Spleen (tissue), 11 donors: ENCODE data around the gene PNMA6F. TPM values are rescaled to one million over a fixed set of nuclear protein-coding genes. Genes with fewer than 3 reads are reported as not detected.

Experiments used
- DNase-seq: peaks from one replicate; pipeline ENCODE4 v3.0.0-alpha.2; 2020
- H3K27ac ChIP-seq, 8 donors: fragments of 200-600 bp; sonication (generic) in 7 of 8; 1 replicate in 4 of 8; 2 replicates in 4 of 8; pipeline versions ENCODE4 v1.5.0 to v1.8.0; 2016 to 2021; ENCODE audit warnings: inconsistent platforms in 4 of 8, mild to moderate bottlenecking in 4 of 8, moderate library complexity in 1 of 8
- H3K27me3 ChIP-seq, 7 donors: fragments of 200-600 bp; sonication (generic) in 6 of 7; replicated peaks in 1 of 7; 1 replicate in 4 of 7; 2 replicates in 3 of 7; pipeline versions ENCODE4 v1.5.0 to v1.8.0; 2016 to 2021; ENCODE audit warnings: inconsistent platforms in 3 of 7, mild to moderate bottlenecking in 1 of 7
- H3K36me3 ChIP-seq, 6 donors: fragments of 200-600 bp; sonication (generic) in 5 of 6; 1 replicate in 4 of 6; 2 replicates in 2 of 6; pipeline versions ENCODE4 v1.5.0 to v1.8.0; 2016 to 2021; ENCODE audit warnings: inconsistent platforms in 2 of 6
- H3K4me1 ChIP-seq, 6 donors: fragments of 200-600 bp; sonication (generic) in 5 of 6; 1 replicate in 3 of 6; 2 replicates in 3 of 6; pipeline versions ENCODE4 v1.5.0 to v1.8.0; 2016 to 2021; ENCODE audit warnings: inconsistent platforms in 3 of 6
- H3K4me3 ChIP-seq, 8 donors: fragments of 200-600 bp; sonication (generic) in 7 of 8; 1 replicate in 4 of 8; 2 replicates in 4 of 8; pipeline versions ENCODE4 v1.5.0 to v1.8.0; 2016 to 2021; ENCODE audit warnings: inconsistent platforms in 4 of 8, mild to moderate bottlenecking in 4 of 8, moderate library complexity in 2 of 8
- H3K9me3 ChIP-seq, 8 donors: fragments of 200-600 bp; sonication (generic) in 7 of 8; 1 replicate in 4 of 8; 2 replicates in 4 of 8; pipeline versions ENCODE4 v1.5.0 to v1.8.0; 2016 to 2021; ENCODE audit warnings: inconsistent platforms in 4 of 8
- CTCF ChIP-seq, 11 experiments: fragments of 200-600 bp in 7 of 11; fragments of 450-650 bp in 4 of 11; sonication (generic) in 4 of 11; IDR thresholded peaks in 8 of 11; conservative IDR thresholded peaks in 3 of 11; 1 replicate in 7 of 11; 2 replicates in 4 of 11; pipeline versions ENCODE4 v1.4.0 to v1.8.0; 2016 to 2021; ENCODE audit warnings: antibody characterized with exemption in 11 of 11, inconsistent platforms in 4 of 11, mild to moderate bottlenecking in 1 of 11
- POLR2A ChIP-seq, 3 donors: fragments of 450-650 bp; IDR thresholded peaks; one replicate each; pipeline ENCODE4 v1.5.1; 2017; ENCODE audit warnings: antibody characterized with exemption in 3 of 3, mild to moderate bottlenecking in 1 of 3
- POLR2AphosphoS5 ChIP-seq, 3 donors: sonication (generic); formaldehyde crosslinking; IDR thresholded peaks; one replicate each; pipeline ENCODE4 v1.5.1; 2017; ENCODE audit warnings: antibody characterized with exemption in 3 of 3
- WGBS, 5 donors: extraction: QIAGEN DNeasy Blood & Tissue Kit in 3 of 5; methylation state at CpG; one replicate each; pipeline versions ENCODE4 v1.1.5 to v1.1.7; 2013 to 2018; 5-methylcytosine and 5-hydroxymethylcytosine counted together
- intact Hi-C: fragments of 100-400 bp; cut with DNase I; formaldehyde crosslinking; loops from one replicate; pipeline ENCODE4 v1.15.0; 2023; ENCODE audit warnings: low total_unique reads
- polyA plus RNA-seq, 3 donors: library from polyadenylated mRNA; stranded (reverse); fragments of 200-250 nt; gene quantifications; one replicate each; pipeline ENCODE4 v1.2.1, GENCODE V29; 2013
- total RNA-seq, 7 donors: library from RNA; depleted of rRNA in 3 of 7; stranded (reverse); fragments of >200 nt in 3 of 7; fragmentation: NEBNext Ultra II Directional in 4 of 7; extraction: Animal tissue kit (Norgen Biotek cat#: 25700) in 4 of 7; gene quantifications; one replicate each; pipeline versions ENCODE4 v1.1.0 to v1.2.1, GENCODE V29; 2016 to 2021
- donor health status: healthy with polysubstance abuse.
- donor health status: DM: no; HTN: no; CAD: no; lungs with moderate emphysema.
- donor health status: DM: no; HTN: no; CAD: no.
- donor health status: Bipolar disorder and iron deficiency.
- donor health status: healthy.
- donor health status: DM: no; HTN: no; CAD: no.
- donor health status: DM: yes; HTN: yes; CAD: no.

The PNMA6F gene
- total and polyA plus RNA-seq, 10 donors, result not detected

- no peak overlapping the region for H3K4me3 ChIP-seq
- H3K36me3 ChIP-seq, result no peaks in the 10 kb centered on the region
- WGBS, 5 donors, result 80 to 94% (median 90%) methylated on average over 8 to 9 of the region's 9 CpGs
- no peak overlapping the region for H3K27ac ChIP-seq
- no peak for TF ChIP-seq POLR2A (IDR thresholded peaks at IDR 0.05)
- no peak for TF ChIP-seq CTCF (IDR thresholded peaks at IDR 0.05 in 8 of 11, conservative IDR thresholded peaks at IDR 0.05 in 3 of 11)
- TF ChIP-seq POLR2AphosphoS5 (IDR thresholded peaks at IDR 0.05), result no peak
- no peak for DNase-seq
- H3K27me3 ChIP-seq, result peaks cover 0 to 7% (median 0%) of the 10 kb centered on the region in 7 donors
- H3K4me1 ChIP-seq, result no peaks in the 10 kb centered on the region
- intact Hi-C loops, result no loop called here
- no peaks in the 10 kb centered on the region for H3K9me3 ChIP-seq
Observed at GRCh38 chrX:153310901-153311300, 10.7 kb downstream of the PNMA6F start.

- 72 to 85% (median 75%) methylated on average over 6 to 12 of the region's 12 CpGs for WGBS, 5 donors
- intact Hi-C loops, result no loop called here
Observed at GRCh38 chrX:153307276-153308178, 14.0 kb downstream of the PNMA6F start.

GRCh38 chrX:153306527-153307115 lies 14.9 kb downstream of the PNMA6F start:
- H3K4me3 ChIP-seq, result no peak overlapping the region
- no peak for DNase-seq
- WGBS, 5 donors, result 79 to 90% (median 82%) methylated on average over 1 to 17 of the region's 17 CpGs
- no peaks in the 10 kb centered on the region for H3K4me1 ChIP-seq
- intact Hi-C loops, result no loop called here
- no peaks in the 10 kb centered on the region for H3K36me3 ChIP-seq
- peaks cover 0 to 20% (median 0%) of the 10 kb centered on the region in 7 donors for H3K27me3 ChIP-seq
- no peak overlapping the region for H3K27ac ChIP-seq
- H3K9me3 ChIP-seq, result no peaks in the 10 kb centered on the region
- no peak for TF ChIP-seq CTCF (IDR thresholded peaks at IDR 0.05 in 8 of 11, conservative IDR thresholded peaks at IDR 0.05 in 3 of 11)
- no peak for TF ChIP-seq POLR2A (IDR thresholded peaks at IDR 0.05)
- TF ChIP-seq POLR2AphosphoS5 (IDR thresholded peaks at IDR 0.05), result no peak

More at GRCh38 chrX:153307276-153308178, 14.0 kb downstream of the PNMA6F start:
- Histone ChIP-seq H3K27me3 (peaks cover 0 to 18% (median 0%) of the 10 kb centered on the region in 7 donors), H3K9me3 (no peaks in the 10 kb centered on the region), H3K27ac (no peak overlapping the region), H3K4me3 (no peak overlapping the region), H3K4me1 (no peaks in the 10 kb centered on the region), H3K36me3 (no peaks in the 10 kb centered on the region)
- TF ChIP-seq CTCF (IDR thresholded peaks at IDR 0.05 in 8 of 11, conservative IDR thresholded peaks at IDR 0.05 in 3 of 11), result no peak
- TF ChIP-seq POLR2AphosphoS5 (IDR thresholded peaks at IDR 0.05), result no peak
- no peak for TF ChIP-seq POLR2A (IDR thresholded peaks at IDR 0.05)
- no peak for DNase-seq

GRCh38 chrX:153305972-153306371 lies 15.6 kb downstream of the PNMA6F start:
- H3K36me3 ChIP-seq, result no peaks in the 10 kb centered on the region
- peaks cover 0 to 20% (median 0%) of the 10 kb centered on the region in 7 donors for H3K27me3 ChIP-seq
- H3K9me3 ChIP-seq, result no peaks in the 10 kb centered on the region
- H3K4me3 ChIP-seq, result no peak overlapping the region
- no peak for DNase-seq
- H3K4me1 ChIP-seq, result no peaks in the 10 kb centered on the region
- TF ChIP-seq POLR2A (IDR thresholded peaks at IDR 0.05) (no peak), CTCF (IDR thresholded peaks at IDR 0.05 in 8 of 11, conservative IDR thresholded peaks at IDR 0.05 in 3 of 11) (no peak), POLR2AphosphoS5 (IDR thresholded peaks at IDR 0.05) (no peak)
- intact Hi-C loops, result no loop called here
- 82 to 97% (median 91%) methylated on average over 3 of the region's 3 CpGs for WGBS, 5 donors
- H3K27ac ChIP-seq, result no peak overlapping the region
